Measurements from ENCODE around the gene CCL13. TPM values are rescaled to one million over a fixed set of nuclear protein-coding genes. Genes with fewer than 3 reads are reported as not detected.

Gene CCL13
- total and polyA plus RNA-seq, 4 donors = 0.12 to 0.84 TPM; not detected in 2

DNA sequence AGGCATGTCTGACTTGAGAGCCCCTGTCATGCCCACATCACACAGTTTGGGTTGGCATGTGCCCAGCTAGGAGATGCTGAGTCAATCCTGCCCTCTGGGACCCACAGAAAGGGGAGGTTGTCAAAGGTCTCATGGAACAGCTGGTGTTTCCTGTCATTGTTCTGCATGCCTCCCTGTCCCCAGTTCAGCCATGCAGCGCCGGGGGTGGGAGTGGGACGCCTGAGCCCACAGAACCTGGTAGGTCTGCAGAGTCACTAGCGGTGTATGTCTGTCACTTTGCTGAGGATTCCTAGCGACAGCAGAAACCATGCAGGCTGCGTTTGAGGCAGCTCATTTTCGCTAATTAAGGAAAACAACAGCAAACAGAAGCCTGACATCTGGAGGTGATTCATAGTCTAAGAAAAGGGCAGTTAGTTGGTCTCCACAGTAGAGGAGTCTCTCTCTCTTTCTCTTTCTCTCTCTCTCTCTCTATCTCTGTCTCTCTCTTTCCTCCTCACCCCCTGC is 26.4 kb downstream of the CCL13 start:
- Histone ChIP-seq H3K9me3 (ENCODE audit: control insufficient read depth in 4 of 4, low read length in 3 of 4) (no peaks in the 10 kb centered on the region), H3K27me3 (ENCODE audit: control insufficient read depth in 4 of 4, insufficient read depth in 4 of 4, low read length in 3 of 4) (peaks cover 0 to 3% (median 0%) of the 10 kb centered on the region in 4 donors), H3K36me3 (ENCODE audit: control insufficient read depth in 4 of 4, insufficient read depth in 3 of 4, low read depth in 1 of 4, low read length in 3 of 4) (no peaks in the 10 kb centered on the region), H3K4me1 (ENCODE audit: control insufficient read depth in 4 of 4, insufficient read depth in 4 of 4, low read length in 3 of 4) (peaks cover 0 to 3% (median 1%) of the 10 kb centered on the region in 4 donors), H3K4me3 (ENCODE audit: low read depth in 1 of 3, low read length in 3 of 3) (no peak overlapping the region), H3K9ac (ENCODE audit: low read depth in 1 of 2, low read length in 2 of 2) (no peak overlapping the region), H3K27ac (ENCODE audit: low read depth in 1 of 2, low read length in 2 of 2) (no peak overlapping the region)
- WGBS = 46% methylated on average over 7 of the region's 7 CpGs
- TF ChIP-seq RAD21 (IDR thresholded peaks at IDR 0.05) (no peak), FOXA2 (IDR thresholded peaks at IDR 0.05) (no peak)
- DNase-seq (ENCODE audit: low spot score) = no peak

DNA sequence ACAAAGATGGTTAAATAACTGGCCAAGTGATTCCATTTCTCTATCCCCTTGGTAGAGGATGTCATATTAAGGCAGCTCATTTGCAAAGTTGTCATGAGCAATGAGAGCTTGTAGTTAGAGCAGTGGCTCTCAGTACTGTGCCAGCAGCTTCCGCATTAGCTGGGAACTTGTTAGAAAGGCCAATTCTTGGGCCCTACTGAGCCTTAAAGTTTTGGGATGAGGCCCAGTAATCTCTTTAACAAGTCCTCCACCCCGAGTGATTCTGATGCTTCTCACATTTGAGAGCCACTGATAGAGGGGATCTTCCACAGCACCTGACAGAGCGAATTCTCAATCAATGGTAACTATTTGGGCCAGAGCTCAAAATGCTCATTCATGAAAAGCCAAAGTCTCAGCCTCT is 26.9 kb downstream of the CCL13 start:
- WGBS = 78% methylated on average over 3 of the region's 3 CpGs
- Histone ChIP-seq H3K4me3 (ENCODE audit: low read depth in 1 of 3, low read length in 3 of 3) (no peak overlapping the region), H3K36me3 (ENCODE audit: control insufficient read depth in 4 of 4, insufficient read depth in 3 of 4, low read depth in 1 of 4, low read length in 3 of 4) (no peaks in the 10 kb centered on the region), H3K9me3 (ENCODE audit: control insufficient read depth in 4 of 4, low read length in 3 of 4) (no peaks in the 10 kb centered on the region), H3K27me3 (ENCODE audit: control insufficient read depth in 4 of 4, insufficient read depth in 4 of 4, low read length in 3 of 4) (peaks cover 0 to 3% (median 0%) of the 10 kb centered on the region in 4 donors), H3K9ac (ENCODE audit: low read depth in 1 of 2, low read length in 2 of 2) (no peak overlapping the region), H3K4me1 (ENCODE audit: control insufficient read depth in 4 of 4, insufficient read depth in 4 of 4, low read length in 3 of 4) (peaks cover 0 to 3% (median 1%) of the 10 kb centered on the region in 4 donors), H3K27ac (ENCODE audit: low read depth in 1 of 2, low read length in 2 of 2) (no peak overlapping the region)
- no peak for DNase-seq (ENCODE audit: low spot score)
- TF ChIP-seq FOXA1 (IDR thresholded peaks at IDR 0.05) = no peak
- TF ChIP-seq MAX (IDR thresholded peaks at IDR 0.05) = no peak
- TF ChIP-seq GABPA (IDR thresholded peaks at IDR 0.05 in 1 of 2, conservative IDR thresholded peaks at IDR 0.05 in 1 of 2) = no peak
- no peak for TF ChIP-seq REST (IDR thresholded peaks at IDR 0.05)
- TF ChIP-seq, protein P1, sequence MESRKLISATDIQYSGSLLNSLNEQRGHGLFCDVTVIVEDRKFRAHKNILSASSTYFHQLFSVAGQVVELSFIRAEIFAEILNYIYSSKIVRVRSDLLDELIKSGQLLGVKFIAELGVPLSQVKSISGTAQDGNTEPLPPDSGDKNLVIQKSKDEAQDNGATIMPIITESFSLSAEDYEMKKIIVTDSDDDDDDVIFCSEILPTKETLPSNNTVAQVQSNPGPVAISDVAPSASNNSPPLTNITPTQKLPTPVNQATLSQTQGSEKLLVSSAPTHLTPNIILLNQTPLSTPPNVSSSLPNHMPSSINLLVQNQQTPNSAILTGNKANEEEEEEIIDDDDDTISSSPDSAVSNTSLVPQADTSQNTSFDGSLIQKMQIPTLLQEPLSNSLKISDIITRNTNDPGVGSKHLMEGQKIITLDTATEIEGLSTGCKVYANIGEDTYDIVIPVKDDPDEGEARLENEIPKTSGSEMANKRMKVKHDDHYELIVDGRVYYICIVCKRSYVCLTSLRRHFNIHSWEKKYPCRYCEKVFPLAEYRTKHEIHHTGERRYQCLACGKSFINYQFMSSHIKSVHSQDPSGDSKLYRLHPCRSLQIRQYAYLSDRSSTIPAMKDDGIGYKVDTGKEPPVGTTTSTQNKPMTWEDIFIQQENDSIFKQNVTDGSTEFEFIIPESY (IDR thresholded peaks at IDR 0.05) = no peak
- TF ChIP-seq, protein P2, sequence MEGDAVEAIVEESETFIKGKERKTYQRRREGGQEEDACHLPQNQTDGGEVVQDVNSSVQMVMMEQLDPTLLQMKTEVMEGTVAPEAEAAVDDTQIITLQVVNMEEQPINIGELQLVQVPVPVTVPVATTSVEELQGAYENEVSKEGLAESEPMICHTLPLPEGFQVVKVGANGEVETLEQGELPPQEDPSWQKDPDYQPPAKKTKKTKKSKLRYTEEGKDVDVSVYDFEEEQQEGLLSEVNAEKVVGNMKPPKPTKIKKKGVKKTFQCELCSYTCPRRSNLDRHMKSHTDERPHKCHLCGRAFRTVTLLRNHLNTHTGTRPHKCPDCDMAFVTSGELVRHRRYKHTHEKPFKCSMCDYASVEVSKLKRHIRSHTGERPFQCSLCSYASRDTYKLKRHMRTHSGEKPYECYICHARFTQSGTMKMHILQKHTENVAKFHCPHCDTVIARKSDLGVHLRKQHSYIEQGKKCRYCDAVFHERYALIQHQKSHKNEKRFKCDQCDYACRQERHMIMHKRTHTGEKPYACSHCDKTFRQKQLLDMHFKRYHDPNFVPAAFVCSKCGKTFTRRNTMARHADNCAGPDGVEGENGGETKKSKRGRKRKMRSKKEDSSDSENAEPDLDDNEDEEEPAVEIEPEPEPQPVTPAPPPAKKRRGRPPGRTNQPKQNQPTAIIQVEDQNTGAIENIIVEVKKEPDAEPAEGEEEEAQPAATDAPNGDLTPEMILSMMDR (IDR thresholded peaks at IDR 0.05; ENCODE audit: low read depth, low read length, missing input control) = no peak
- no peak for TF ChIP-seq FOXA2 (IDR thresholded peaks at IDR 0.05)
- TF ChIP-seq NR2F2 (IDR thresholded peaks at IDR 0.05) = no peak
- no peak for TF ChIP-seq TAF1 (conservative IDR thresholded peaks at IDR 0.05)
- no peak for TF ChIP-seq HNF4G (IDR thresholded peaks at IDR 0.05)
- TF ChIP-seq YY1 (IDR thresholded peaks at IDR 0.05) = no peak
- no peak for TF ChIP-seq HNF4A (conservative IDR thresholded peaks at IDR 0.05)
- no peak for TF ChIP-seq EGR1 (IDR thresholded peaks at IDR 0.05; ENCODE audit: low read depth in 2 of 2)
- no peak for TF ChIP-seq RXRA (IDR thresholded peaks at IDR 0.05)
- no peak for TF ChIP-seq RAD21 (IDR thresholded peaks at IDR 0.05)
